RWPE2 (cell line): ENCODE data around the gene RASGEF1C.

Experiments used
- ATAC-seq: fragments of 200-7000 bp; cut with Tn5 transposase; 3 replicates; pipeline ENCODE4 v1.9.1; 2021; ENCODE audit warnings: low read depth
- DNase-seq: peaks from one replicate; pipeline ENCODE4 v3.0.0-alpha.2; 2020; ENCODE audit warnings: low spot score
- H3K27ac ChIP-seq: fragments of 450-650 bp; 2 replicates; pipeline ENCODE4 v1.5.1; 2017; ENCODE audit warnings: mild to moderate bottlenecking; ENCODE audit not compliant: poor library complexity, severe bottlenecking
- H3K27me3 ChIP-seq: fragments of 250-450 bp; sonication (Bioruptor Pico); 2 replicates; pipeline ENCODE4 v1.5.1; 2021; ENCODE audit warnings: mild to moderate bottlenecking, moderate library complexity; ENCODE audit not compliant: insufficient read depth, poor library complexity, severe bottlenecking
- H3K36me3 ChIP-seq: fragments of 250-450 bp; sonication (Bioruptor Pico); 2 replicates; pipeline ENCODE4 v1.5.1; 2020; ENCODE audit warnings: low read depth, mild to moderate bottlenecking, moderate library complexity
- H3K4me1 ChIP-seq: fragments of 250-450 bp; sonication (Bioruptor Pico); 2 replicates; pipeline ENCODE4 v1.5.1; 2021; ENCODE audit warnings: mild to moderate bottlenecking, moderate library complexity; ENCODE audit not compliant: insufficient read depth, poor library complexity, severe bottlenecking
- H3K4me3 ChIP-seq: fragments of 250-450 bp; sonication (Bioruptor Pico); 2 replicates; pipeline ENCODE4 v1.5.1; 2021; ENCODE audit warnings: mild to moderate bottlenecking, moderate library complexity; ENCODE audit not compliant: severe bottlenecking
- H3K9me3 ChIP-seq: fragments of 250-450 bp; sonication (Bioruptor Pico); 2 replicates; pipeline ENCODE4 v1.5.1; 2021; ENCODE audit warnings: mild to moderate bottlenecking, moderate library complexity; ENCODE audit not compliant: severe bottlenecking
- TF ChIP-seq, protein P1 (sequence below): fragments of 450-650 bp; IDR thresholded peaks from one replicate; pipeline ENCODE4 v1.5.1; 2017; ENCODE audit warnings: mild to moderate bottlenecking, moderate library complexity; ENCODE audit not compliant: poor library complexity, severe bottlenecking

RASGEF1C gene

DNA sequence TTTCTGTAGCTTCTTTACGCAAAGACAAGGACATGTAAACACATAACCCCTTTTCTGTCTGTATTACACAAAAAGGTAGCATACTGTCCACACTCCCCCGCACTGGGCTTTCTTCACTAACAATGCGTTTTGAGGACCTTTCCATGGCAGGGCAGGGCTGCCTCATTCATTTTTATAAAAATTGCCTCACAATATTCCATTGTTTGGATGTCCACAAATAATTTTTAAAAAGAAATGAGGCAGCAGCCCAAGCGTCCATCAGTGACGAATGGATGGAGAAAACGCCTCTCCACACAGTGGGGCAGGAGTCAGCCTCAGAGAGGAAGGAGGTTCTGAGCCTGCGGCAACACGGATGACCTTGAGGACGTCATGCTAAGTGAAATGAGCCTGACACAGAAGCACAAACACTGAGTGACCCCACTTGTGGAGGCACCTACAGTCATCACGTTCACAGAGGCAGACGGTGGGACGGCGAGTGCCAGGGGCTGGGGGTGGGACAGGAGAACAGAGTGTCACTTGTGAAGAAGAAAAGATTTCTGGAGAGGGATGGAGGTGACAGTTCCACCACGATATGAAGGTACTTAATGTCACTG is 67.8 kb downstream of the RASGEF1C start:
- Histone ChIP-seq H3K4me3 (no peak overlapping the region), H3K27ac (no peak overlapping the region), H3K9me3 (no peaks in the 10 kb centered on the region), H3K36me3 (no peaks in the 10 kb centered on the region), H3K27me3 (peaks cover 7% of the 10 kb centered on the region), H3K4me1 (no peaks in the 10 kb centered on the region)
- TF ChIP-seq, protein P1, sequence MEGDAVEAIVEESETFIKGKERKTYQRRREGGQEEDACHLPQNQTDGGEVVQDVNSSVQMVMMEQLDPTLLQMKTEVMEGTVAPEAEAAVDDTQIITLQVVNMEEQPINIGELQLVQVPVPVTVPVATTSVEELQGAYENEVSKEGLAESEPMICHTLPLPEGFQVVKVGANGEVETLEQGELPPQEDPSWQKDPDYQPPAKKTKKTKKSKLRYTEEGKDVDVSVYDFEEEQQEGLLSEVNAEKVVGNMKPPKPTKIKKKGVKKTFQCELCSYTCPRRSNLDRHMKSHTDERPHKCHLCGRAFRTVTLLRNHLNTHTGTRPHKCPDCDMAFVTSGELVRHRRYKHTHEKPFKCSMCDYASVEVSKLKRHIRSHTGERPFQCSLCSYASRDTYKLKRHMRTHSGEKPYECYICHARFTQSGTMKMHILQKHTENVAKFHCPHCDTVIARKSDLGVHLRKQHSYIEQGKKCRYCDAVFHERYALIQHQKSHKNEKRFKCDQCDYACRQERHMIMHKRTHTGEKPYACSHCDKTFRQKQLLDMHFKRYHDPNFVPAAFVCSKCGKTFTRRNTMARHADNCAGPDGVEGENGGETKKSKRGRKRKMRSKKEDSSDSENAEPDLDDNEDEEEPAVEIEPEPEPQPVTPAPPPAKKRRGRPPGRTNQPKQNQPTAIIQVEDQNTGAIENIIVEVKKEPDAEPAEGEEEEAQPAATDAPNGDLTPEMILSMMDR: no peak
- ATAC-seq (no peak), DNase-seq (no peak)

DNA sequence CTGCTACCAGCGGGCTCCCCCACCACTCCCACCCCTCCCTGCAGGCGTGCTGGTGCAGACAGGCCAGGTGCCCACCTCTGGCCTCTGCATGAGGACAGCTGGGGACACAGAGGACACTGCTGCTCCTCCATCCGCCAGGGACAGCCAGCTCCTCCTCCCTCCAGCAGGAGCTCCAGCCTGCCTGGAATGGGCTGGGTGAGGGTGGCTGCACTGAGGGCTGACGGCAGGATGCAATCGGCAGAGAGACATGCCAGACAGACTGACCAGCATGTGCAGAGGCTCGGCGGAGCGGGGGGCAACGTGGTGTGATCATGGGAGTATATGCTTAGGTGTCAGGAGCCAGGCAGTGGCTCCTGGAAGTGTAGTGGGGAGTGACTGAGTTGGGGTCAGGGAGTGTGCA is 68.4 kb downstream of the RASGEF1C start:
- H3K4me3 ChIP-seq: no peak overlapping the region
- TF ChIP-seq, protein P1: no peak
- no peak for DNase-seq
- peaks cover 7% of the 10 kb centered on the region for H3K27me3 ChIP-seq
- H3K4me1 ChIP-seq: no peaks in the 10 kb centered on the region
- no peak for ATAC-seq
- no peaks in the 10 kb centered on the region for H3K36me3 ChIP-seq
- no peaks in the 10 kb centered on the region for H3K9me3 ChIP-seq
- H3K27ac ChIP-seq: no peak overlapping the region

DNA sequence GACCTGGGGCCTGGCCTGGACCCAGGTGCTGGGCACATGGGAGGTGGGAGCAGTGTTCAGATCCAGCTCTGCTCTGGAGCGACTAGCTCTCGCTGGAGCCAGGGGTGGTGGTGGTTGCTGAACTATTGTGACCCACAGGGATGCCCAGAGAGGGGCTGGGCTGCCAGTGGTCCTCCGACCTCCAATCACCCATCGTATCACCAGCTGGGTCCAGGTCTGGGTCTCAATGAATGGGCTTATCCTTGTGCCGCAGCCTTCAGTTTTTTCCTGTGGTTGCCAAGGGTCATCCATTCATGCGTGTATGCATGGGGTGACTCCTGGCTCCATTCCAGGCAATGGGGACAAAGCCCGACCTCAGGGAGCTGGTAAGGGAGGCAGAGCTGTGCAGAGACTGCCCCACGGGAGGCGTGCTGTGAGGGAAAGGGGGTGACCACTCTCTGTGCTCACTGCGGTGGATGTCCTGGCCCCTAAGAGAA is 68.9 kb downstream of the RASGEF1C start:
- no peak overlapping the region for H3K27ac ChIP-seq
- H3K9me3 ChIP-seq: no peaks in the 10 kb centered on the region
- peaks cover 2% of the 10 kb centered on the region for H3K4me1 ChIP-seq
- DNase-seq (peak; percentile 68), ATAC-seq (no peak)
- H3K36me3 ChIP-seq: no peaks in the 10 kb centered on the region
- H3K4me3 ChIP-seq: no peak overlapping the region
- peaks cover 4% of the 10 kb centered on the region for H3K27me3 ChIP-seq
- TF ChIP-seq, protein P1: no peak

DNA sequence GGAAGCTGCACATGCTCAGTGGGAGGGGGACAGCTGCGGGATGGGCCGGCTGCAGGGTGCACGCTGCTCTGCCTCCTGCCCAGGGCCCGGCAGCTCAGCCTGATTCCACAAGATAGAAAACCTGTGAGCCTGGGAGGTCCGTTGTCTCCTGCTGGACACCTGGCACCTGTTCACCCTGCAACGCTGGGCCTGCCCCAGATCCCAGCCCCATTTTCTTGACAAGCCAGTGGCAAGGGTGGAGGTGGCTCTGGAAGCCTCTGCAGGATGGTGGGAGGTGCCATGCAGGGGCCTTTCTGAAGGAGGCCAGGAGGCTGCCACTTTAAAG is 69.3 kb downstream of the RASGEF1C start:
- no peaks in the 10 kb centered on the region for H3K27me3 ChIP-seq
- no peak for DNase-seq
- ATAC-seq: no peak
- TF ChIP-seq, protein P1: no peak
- H3K4me1 ChIP-seq: peaks cover 5% of the 10 kb centered on the region
- H3K4me3 ChIP-seq: no peak overlapping the region
- H3K9me3 ChIP-seq: no peaks in the 10 kb centered on the region
- no peaks in the 10 kb centered on the region for H3K36me3 ChIP-seq
- no peak overlapping the region for H3K27ac ChIP-seq

DNA sequence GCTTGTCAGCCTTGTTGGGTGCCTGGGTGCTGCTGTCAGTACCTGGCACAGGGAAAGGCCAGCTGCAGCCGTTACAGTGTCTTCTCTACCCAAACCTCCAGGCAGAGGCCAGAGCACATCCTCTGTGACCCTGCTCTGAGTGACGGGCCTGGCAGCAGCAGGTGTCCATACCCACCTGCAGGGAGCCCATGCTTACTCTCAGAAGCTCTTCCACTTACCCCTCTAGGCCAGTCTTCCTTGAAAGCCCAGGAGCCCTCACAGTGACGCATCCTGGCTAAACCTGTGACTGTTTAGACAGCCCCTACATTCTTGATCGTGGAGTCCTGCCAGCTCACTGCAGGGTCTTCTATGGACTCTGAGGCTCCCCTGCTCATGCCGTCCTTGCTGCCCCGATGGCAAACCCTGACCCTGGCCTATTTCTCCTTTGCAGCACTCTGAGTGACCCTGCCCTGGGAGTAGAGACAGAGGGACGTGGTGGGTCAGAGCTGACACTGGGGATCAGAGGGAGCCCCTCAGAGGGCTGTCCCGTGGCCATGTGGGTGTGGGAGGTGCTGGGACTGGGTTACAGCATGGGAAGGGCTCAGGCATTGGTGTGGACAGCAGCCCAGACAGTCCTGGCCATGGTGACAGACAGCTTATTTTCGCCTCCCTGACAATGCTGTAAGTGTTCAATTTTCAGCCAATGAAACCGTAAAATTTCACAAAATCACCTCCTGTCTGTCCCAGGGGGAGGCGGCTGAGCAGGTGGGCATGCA is 69.9 kb downstream of the RASGEF1C start:
- no peaks in the 10 kb centered on the region for H3K27me3 ChIP-seq
- H3K9me3 ChIP-seq: no peaks in the 10 kb centered on the region
- ATAC-seq: no peak
- peaks cover 5% of the 10 kb centered on the region for H3K4me1 ChIP-seq
- no peak overlapping the region for H3K4me3 ChIP-seq
- TF ChIP-seq, protein P1: no peak
- no peak for DNase-seq
- no peaks in the 10 kb centered on the region for H3K36me3 ChIP-seq
- H3K27ac ChIP-seq: no peak overlapping the region
